Keratinocyte (primary cell): Measurements from ENCODE around the gene ZCCHC7. TPM values are rescaled to one million over a fixed set of nuclear protein-coding genes. Genes with fewer than 3 reads are reported as not detected.

Experiments
- DNase-seq: peaks from one replicate; pipeline ENCODE4 v3.0.0-alpha.2; 2011; ENCODE audit warnings: low read depth, missing footprints, low spot score
- FAIRE-seq: peaks from 2 replicates; lab custom pipeline; 2011; peaks lifted over from hg19 to GRCh38; lab: Jason Lieb, UNC
- H2AFZ ChIP-seq: 2 replicates; pipeline ENCODE4 v1.6.0; 2012; ENCODE audit warnings: low read length, control low read depth, inconsistent platforms; ENCODE audit not compliant: control insufficient read depth
- H3K27ac ChIP-seq: 2 replicates; pipeline ENCODE4 v1.5.1; 2011; ENCODE audit warnings: low read length; ENCODE audit not compliant: control insufficient read depth, insufficient read depth
- H3K27me3 ChIP-seq: 3 replicates; pipeline ENCODE4 v1.6.0; 2011; ENCODE audit warnings: low read length; ENCODE audit not compliant: control insufficient read depth, insufficient read depth; ENCODE audit errors: extremely low read depth
- H3K36me3 ChIP-seq, 2 experiments: 2 replicates in 1 of 2; 3 replicates in 1 of 2; pipeline ENCODE4 v1.5.1; 2011; ENCODE audit warnings: low read length in 2 of 2, mild to moderate bottlenecking in 1 of 2; ENCODE audit not compliant: control insufficient read depth in 2 of 2, insufficient read depth in 2 of 2; ENCODE audit errors: extremely low read depth in 1 of 2
- H3K4me1 ChIP-seq: 3 replicates; pipeline ENCODE4 v1.5.1; 2011; ENCODE audit warnings: low read length; ENCODE audit not compliant: control insufficient read depth, insufficient read depth; ENCODE audit errors: extremely low read depth
- H3K4me2 ChIP-seq: 3 replicates; pipeline ENCODE4 v1.6.0; 2011; ENCODE audit warnings: low read depth, low read length; ENCODE audit not compliant: control insufficient read depth, insufficient read depth; ENCODE audit errors: extremely low read depth
- H3K4me3 ChIP-seq, 3 experiments: fragments of 200-600 bp in 1 of 3; sonication (generic) in 1 of 3; 2 replicates in 2 of 3; 3 replicates in 1 of 3; pipeline ENCODE4 v1.5.1; 2011 to 2016; ENCODE audit warnings: low read length in 3 of 3, mild to moderate bottlenecking in 3 of 3, control low read depth in 2 of 3, inconsistent platforms in 1 of 3, low read depth in 1 of 3, mixed read lengths in 1 of 3, mixed run types in 1 of 3, moderate library complexity in 1 of 3; ENCODE audit not compliant: control insufficient read depth in 2 of 3, insufficient read depth in 2 of 3; ENCODE audit errors: extremely low read depth in 1 of 3
- H3K79me2 ChIP-seq: 2 replicates; pipeline ENCODE4 v1.6.0; 2012; ENCODE audit warnings: low read length; ENCODE audit not compliant: control insufficient read depth, insufficient read depth
- H3K9ac ChIP-seq: 3 replicates; pipeline ENCODE4 v1.6.0; 2011; ENCODE audit warnings: low read length; ENCODE audit not compliant: control insufficient read depth, insufficient read depth; ENCODE audit errors: extremely low read depth
- H3K9me1 ChIP-seq: 3 replicates; pipeline ENCODE4 v1.6.0; 2011; ENCODE audit warnings: low read length; ENCODE audit not compliant: control insufficient read depth, insufficient read depth; ENCODE audit errors: extremely low read depth
- H3K9me3 ChIP-seq: 2 replicates; pipeline ENCODE4 v1.5.1; 2012; ENCODE audit warnings: low read depth, low read length; ENCODE audit not compliant: control insufficient read depth
- H4K20me1 ChIP-seq: 3 replicates; pipeline ENCODE4 v1.6.0; 2011; ENCODE audit warnings: low read length; ENCODE audit not compliant: control insufficient read depth, insufficient read depth; ENCODE audit errors: extremely low read depth
- EZH2 ChIP-seq: IDR thresholded peaks from one replicate; pipeline ENCODE4 v1.6.1; 2012; ENCODE audit warnings: inconsistent platforms, mild to moderate bottlenecking, low read length, moderate library complexity
- dilution Hi-C: fragments of 300-500 bp; cut with MboI; formaldehyde crosslinking; loops from one replicate; pipeline ENCODE4 v1.7.0; 2020; ENCODE audit warnings: low sequenced_read_pairs; ENCODE audit not compliant: extremely low pct_ligation_motif_present
- polyA plus RNA-seq, 5 experiments: library from polyadenylated mRNA; depleted of rRNA in 3 of 5; stranded (reverse) in 3 of 5; stranded (forward) in 1 of 5; unstranded in 1 of 5; fragments of >200 nt; gene quantifications; 1 replicate in 1 of 5; 2 replicates in 3 of 5; 3 replicates in 1 of 5; pipeline versions ENCODE4 v1.2.1 to v1.2.3, GENCODE V29; 2011 to 2012; ENCODE audit warnings: missing spikeins in 2 of 5, low read depth in 1 of 5, low replicate concordance in 1 of 5
- TF ChIP-seq, protein P1 (sequence below), 3 experiments: IDR thresholded peaks in 1 of 3; conservative IDR thresholded peaks in 1 of 3; optimal IDR thresholded peaks in 1 of 3; 2 replicates in 2 of 3; 3 replicates in 1 of 3; pipeline versions ENCODE3 to v1.5.1; 2011; ENCODE audit warnings: low read length in 3 of 3, mild to moderate bottlenecking in 3 of 3, moderate library complexity in 2 of 3, control low read depth in 1 of 3, inconsistent platforms in 1 of 3; ENCODE audit not compliant: insufficient read depth in 2 of 3; ENCODE audit errors: extremely low read depth in 1 of 3

The ZCCHC7 gene
- polyA plus RNA-seq, 1 donor (not counting 4 experiments of a cell fraction or from before 2014, with no cell fraction given) = 16.5 TPM

GRCh38 chr9:37100327-37100726 lies 20.0 kb upstream of the ZCCHC7 start:
- Histone ChIP-seq H3K36me3 (no peaks in the 10 kb centered on the region), H3K4me3 (no peak overlapping the region), H3K27ac (no peak overlapping the region), H3K27me3 (no peaks in the 10 kb centered on the region), H3K9me3 (no peaks in the 10 kb centered on the region), H3K9ac (no peak overlapping the region), H3K79me2 (no peaks in the 10 kb centered on the region), H3K9me1 (no peaks in the 10 kb centered on the region), H3K4me2 (no peak overlapping the region), H2AFZ (no peak overlapping the region), H4K20me1 (no peaks in the 10 kb centered on the region), H3K4me1 (peaks cover 17% of the 10 kb centered on the region)
- dilution Hi-C loops = no loop called here
- TF ChIP-seq EZH2 = no peak
- TF ChIP-seq, protein P1, sequence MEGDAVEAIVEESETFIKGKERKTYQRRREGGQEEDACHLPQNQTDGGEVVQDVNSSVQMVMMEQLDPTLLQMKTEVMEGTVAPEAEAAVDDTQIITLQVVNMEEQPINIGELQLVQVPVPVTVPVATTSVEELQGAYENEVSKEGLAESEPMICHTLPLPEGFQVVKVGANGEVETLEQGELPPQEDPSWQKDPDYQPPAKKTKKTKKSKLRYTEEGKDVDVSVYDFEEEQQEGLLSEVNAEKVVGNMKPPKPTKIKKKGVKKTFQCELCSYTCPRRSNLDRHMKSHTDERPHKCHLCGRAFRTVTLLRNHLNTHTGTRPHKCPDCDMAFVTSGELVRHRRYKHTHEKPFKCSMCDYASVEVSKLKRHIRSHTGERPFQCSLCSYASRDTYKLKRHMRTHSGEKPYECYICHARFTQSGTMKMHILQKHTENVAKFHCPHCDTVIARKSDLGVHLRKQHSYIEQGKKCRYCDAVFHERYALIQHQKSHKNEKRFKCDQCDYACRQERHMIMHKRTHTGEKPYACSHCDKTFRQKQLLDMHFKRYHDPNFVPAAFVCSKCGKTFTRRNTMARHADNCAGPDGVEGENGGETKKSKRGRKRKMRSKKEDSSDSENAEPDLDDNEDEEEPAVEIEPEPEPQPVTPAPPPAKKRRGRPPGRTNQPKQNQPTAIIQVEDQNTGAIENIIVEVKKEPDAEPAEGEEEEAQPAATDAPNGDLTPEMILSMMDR (optimal IDR thresholded peaks at IDR 0.05 in 1 of 3, IDR thresholded peaks at IDR 0.05 in 1 of 3, conservative IDR thresholded peaks at IDR 0.05 in 1 of 3; ENCODE audit: extremely low read depth in 1 of 3, insufficient read depth in 2 of 3, low read length in 3 of 3) = no peak
- DNase-seq = no peak
- FAIRE-seq = peak; percentile 80

- no peak for DNase-seq
- Histone ChIP-seq H4K20me1 (no peaks in the 10 kb centered on the region), H3K4me1 (peaks cover 17% of the 10 kb centered on the region), H3K4me3 (no peak overlapping the region), H3K9ac (no peak overlapping the region), H3K9me1 (no peaks in the 10 kb centered on the region), H3K79me2 (no peaks in the 10 kb centered on the region), H3K4me2 (no peak overlapping the region), H3K27ac (no peak overlapping the region), H3K27me3 (no peaks in the 10 kb centered on the region), H2AFZ (no peak overlapping the region), H3K36me3 (no peaks in the 10 kb centered on the region), H3K9me3 (no peaks in the 10 kb centered on the region)
- FAIRE-seq = peak; percentile 9
- dilution Hi-C loops = no loop called here
- TF ChIP-seq, protein P1 (optimal IDR thresholded peaks at IDR 0.05 in 1 of 3, IDR thresholded peaks at IDR 0.05 in 1 of 3, conservative IDR thresholded peaks at IDR 0.05 in 1 of 3; ENCODE audit: extremely low read depth in 1 of 3, insufficient read depth in 2 of 3, low read length in 3 of 3) = no peak
- TF ChIP-seq EZH2 = no peak
These were observed 19.6 kb upstream of the ZCCHC7 start for GRCh38 chr9:37100741-37101140.
